Hepatocyte (in vitro differentiated cells): ENCODE results near the gene PPP1R7. TPM values are rescaled to one million over a fixed set of nuclear protein-coding genes. Genes with fewer than 3 reads are reported as not detected.

ENCODE experiments used
- DNase-seq: peaks from one replicate; pipeline ENCODE4 v3.0.0-alpha.2; 2016; ENCODE audit warnings: low spot score
- H2AFZ ChIP-seq: fragments of 200-600 bp; sonication (generic); 2 replicates; pipeline ENCODE4 v1.6.0; 2016; ENCODE audit warnings: antibody characterized with exemption, mild to moderate bottlenecking
- H3K27ac ChIP-seq: fragments of 200-600 bp; sonication (generic); 2 replicates; pipeline ENCODE4 v1.5.1; 2016; ENCODE audit warnings: mild to moderate bottlenecking
- H3K27me3 ChIP-seq: fragments of 200-600 bp; sonication (generic); 2 replicates; pipeline ENCODE4 v1.6.1; 2016
- H3K36me3 ChIP-seq: fragments of 200-600 bp; sonication (generic); replicated peaks from 2 replicates; pipeline ENCODE4 v1.5.1; 2016; ENCODE audit warnings: low read depth; ENCODE audit not compliant: insufficient read depth
- H3K4me1 ChIP-seq: fragments of 200-600 bp; sonication (generic); 2 replicates; pipeline ENCODE4 v1.5.1; 2016; ENCODE audit warnings: mild to moderate bottlenecking, moderate library complexity; ENCODE audit not compliant: insufficient read depth
- H3K4me2 ChIP-seq: fragments of 200-600 bp; sonication (generic); 2 replicates; pipeline ENCODE4 v1.6.0; 2016
- H3K4me3 ChIP-seq: fragments of 200-600 bp; sonication (generic); 2 replicates; pipeline ENCODE4 v1.5.1; 2016; ENCODE audit warnings: mild to moderate bottlenecking
- H3K79me2 ChIP-seq: fragments of 200-600 bp; sonication (generic); 2 replicates; pipeline ENCODE4 v1.6.0; 2017; ENCODE audit warnings: mild to moderate bottlenecking
- H3K9me2 ChIP-seq: fragments of 200-600 bp; sonication (generic); replicated peaks from 2 replicates; pipeline ENCODE4 v1.6.0; 2017; ENCODE audit warnings: mild to moderate bottlenecking; ENCODE audit not compliant: insufficient read depth
- H3K9me3 ChIP-seq: fragments of 200-600 bp; sonication (generic); 2 replicates; pipeline ENCODE4 v1.5.1; 2016; ENCODE audit warnings: low read depth, mild to moderate bottlenecking
- H4K20me1 ChIP-seq: fragments of 200-600 bp; sonication (generic); 2 replicates; pipeline ENCODE4 v1.6.0; 2016; ENCODE audit warnings: mild to moderate bottlenecking; ENCODE audit not compliant: insufficient read depth, poor library complexity, severe bottlenecking
- EZH2 ChIP-seq: fragments of 200-600 bp; sonication (generic); IDR thresholded peaks from 2 replicates; pipeline ENCODE4 v1.6.1; 2016; ENCODE audit warnings: antibody characterized with exemption, mild to moderate bottlenecking, borderline replicate concordance
- EZH2phosphoT487 ChIP-seq: fragments of 200-600 bp; sonication (generic); IDR thresholded peaks from one replicate; pipeline ENCODE4 v1.6.1; 2018; ENCODE audit warnings: antibody characterized with exemption, mild to moderate bottlenecking, low read depth, moderate library complexity; ENCODE audit not compliant: unreplicated experiment, severe bottlenecking
- WGBS: methylation state at CpG from one replicate; pipeline ENCODE4 v1.1.6; 2016; ENCODE audit warnings: low lambda C conversion rate; ENCODE audit errors: missing lambda C conversion rate; 5-methylcytosine and 5-hydroxymethylcytosine counted together
- polyA plus RNA-seq: library from polyadenylated mRNA; unstranded; fragments of >200 nt; fragmentation: Nextera tagmentation; extraction: Ambion mirVana; gene quantifications from 2 replicates; pipeline ENCODE4 v1.2.1, GENCODE V29; 2016
- total RNA-seq: library from RNA; depleted of rRNA; stranded (reverse); fragments of >200 nt; gene quantifications from 2 replicates; pipeline ENCODE4 v1.2.3, GENCODE V29; 2014
- TF ChIP-seq, protein P1 (sequence below): fragments of 200-600 bp; sonication (generic); IDR thresholded peaks from 2 replicates; pipeline ENCODE4 v1.5.1; 2016; ENCODE audit warnings: antibody characterized with exemption, mild to moderate bottlenecking; ENCODE audit not compliant: poor library complexity

Gene PPP1R7
- total and polyA plus RNA-seq, 2 experiments from 2014 or later = 46.7 to 84.9 TPM

DNA sequence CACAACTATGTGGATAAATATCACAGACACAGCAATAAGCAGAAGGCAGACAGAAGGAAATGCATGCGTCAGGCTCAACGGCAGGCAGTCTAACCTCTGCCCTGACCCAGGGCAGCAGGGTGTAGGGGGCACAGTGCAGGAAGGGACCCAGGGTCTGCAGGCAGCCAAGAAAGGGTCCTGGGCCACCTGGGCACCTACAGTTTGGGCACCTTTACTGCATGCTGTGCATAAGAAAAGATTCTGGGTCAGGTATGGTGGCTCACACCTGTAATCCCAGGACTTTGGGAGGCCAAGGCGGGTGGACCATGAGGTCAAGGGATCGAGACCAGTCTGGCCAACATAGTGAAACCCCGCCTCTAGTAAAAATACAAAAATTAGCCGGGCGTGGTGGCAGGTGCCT is 18.7 kb upstream of the PPP1R7 start:
- Histone ChIP-seq H3K9me2 (no peaks in the 10 kb centered on the region), H3K27me3 (no peaks in the 10 kb centered on the region), H3K4me1 (no peaks in the 10 kb centered on the region), H3K27ac (no peak overlapping the region), H3K79me2 (no peaks in the 10 kb centered on the region), H2AFZ (no peak overlapping the region), H3K4me2 (no peak overlapping the region), H3K4me3 (no peak overlapping the region), H4K20me1 (no peaks in the 10 kb centered on the region), H3K9me3 (no peaks in the 10 kb centered on the region), H3K36me3 (no peaks in the 10 kb centered on the region)
- no peak for TF ChIP-seq EZH2
- TF ChIP-seq, protein P1, sequence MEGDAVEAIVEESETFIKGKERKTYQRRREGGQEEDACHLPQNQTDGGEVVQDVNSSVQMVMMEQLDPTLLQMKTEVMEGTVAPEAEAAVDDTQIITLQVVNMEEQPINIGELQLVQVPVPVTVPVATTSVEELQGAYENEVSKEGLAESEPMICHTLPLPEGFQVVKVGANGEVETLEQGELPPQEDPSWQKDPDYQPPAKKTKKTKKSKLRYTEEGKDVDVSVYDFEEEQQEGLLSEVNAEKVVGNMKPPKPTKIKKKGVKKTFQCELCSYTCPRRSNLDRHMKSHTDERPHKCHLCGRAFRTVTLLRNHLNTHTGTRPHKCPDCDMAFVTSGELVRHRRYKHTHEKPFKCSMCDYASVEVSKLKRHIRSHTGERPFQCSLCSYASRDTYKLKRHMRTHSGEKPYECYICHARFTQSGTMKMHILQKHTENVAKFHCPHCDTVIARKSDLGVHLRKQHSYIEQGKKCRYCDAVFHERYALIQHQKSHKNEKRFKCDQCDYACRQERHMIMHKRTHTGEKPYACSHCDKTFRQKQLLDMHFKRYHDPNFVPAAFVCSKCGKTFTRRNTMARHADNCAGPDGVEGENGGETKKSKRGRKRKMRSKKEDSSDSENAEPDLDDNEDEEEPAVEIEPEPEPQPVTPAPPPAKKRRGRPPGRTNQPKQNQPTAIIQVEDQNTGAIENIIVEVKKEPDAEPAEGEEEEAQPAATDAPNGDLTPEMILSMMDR = no peak
- no peak for TF ChIP-seq EZH2phosphoT487
- DNase-seq = no peak
- 98% methylated on average over 7 of the region's 7 CpGs for WGBS

GRCh38 chr2:241132538-241133435 is 17.5 kb upstream of the PPP1R7 start:
- H3K4me1 ChIP-seq = no peaks in the 10 kb centered on the region
- no peaks in the 10 kb centered on the region for H3K27me3 ChIP-seq
- H4K20me1 ChIP-seq = no peaks in the 10 kb centered on the region
- no peaks in the 10 kb centered on the region for H3K36me3 ChIP-seq
- WGBS = 94% methylated on average over 14 of the region's 14 CpGs
- H3K9me2 ChIP-seq = no peaks in the 10 kb centered on the region
- no peak overlapping the region for H2AFZ ChIP-seq
- no peaks in the 10 kb centered on the region for H3K9me3 ChIP-seq
- H3K4me2 ChIP-seq = no peak overlapping the region
- H3K27ac ChIP-seq = no peak overlapping the region
- H3K4me3 ChIP-seq = no peak overlapping the region
- TF ChIP-seq, protein P1 = no peak
- TF ChIP-seq EZH2phosphoT487 = no peak
- no peak for TF ChIP-seq EZH2
- no peak for DNase-seq
- no peaks in the 10 kb centered on the region for H3K79me2 ChIP-seq

GRCh38 chr2:241133436-241133820 is 16.8 kb upstream of the PPP1R7 start:
- Histone ChIP-seq H3K36me3 (no peaks in the 10 kb centered on the region), H3K4me1 (no peaks in the 10 kb centered on the region)
- DNase-seq = no peak

More at GRCh38 chr2:241133436-241133820, 16.8 kb upstream of the PPP1R7 start:
- no peak overlapping the region for H3K4me3 ChIP-seq
- no peaks in the 10 kb centered on the region for H3K79me2 ChIP-seq
- no peaks in the 10 kb centered on the region for H3K9me2 ChIP-seq
- no peak for TF ChIP-seq EZH2
- TF ChIP-seq EZH2phosphoT487 = no peak
- TF ChIP-seq, protein P1 = no peak
- no peak overlapping the region for H3K27ac ChIP-seq
- 94% methylated on average over 10 of the region's 10 CpGs for WGBS
- no peaks in the 10 kb centered on the region for H3K27me3 ChIP-seq
- no peak overlapping the region for H2AFZ ChIP-seq
- H3K4me2 ChIP-seq = no peak overlapping the region
- no peaks in the 10 kb centered on the region for H3K9me3 ChIP-seq
- H4K20me1 ChIP-seq = no peaks in the 10 kb centered on the region
